Smooth muscle cell of the brain vasculature (primary cell): Measurements from ENCODE around the gene MED8.

Experiments used
- DNase-seq: peaks from one replicate; pipeline ENCODE4 v3.0.0-alpha.2; 2012; ENCODE audit warnings: low read depth, low spot score

The MED8 gene, protein sequence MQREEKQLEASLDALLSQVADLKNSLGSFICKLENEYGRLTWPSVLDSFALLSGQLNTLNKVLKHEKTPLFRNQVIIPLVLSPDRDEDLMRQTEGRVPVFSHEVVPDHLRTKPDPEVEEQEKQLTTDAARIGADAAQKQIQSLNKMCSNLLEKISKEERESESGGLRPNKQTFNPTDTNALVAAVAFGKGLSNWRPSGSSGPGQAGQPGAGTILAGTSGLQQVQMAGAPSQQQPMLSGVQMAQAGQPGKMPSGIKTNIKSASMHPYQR

GRCh38 chr1:43389326-43390313 is at the start of gene MED8, which contains the start of gene SZT2:
TSS of gene MED8 (minus strand) at chr1:43389800. CDS start at chr1:43389764, 36 bp downstream.
TSS of gene SZT2 (plus strand) at chr1:43389899. CDS start at chr1:43389969, 70 bp downstream.
- DNase-seq = peak; percentile 63

GRCh38 chr1:43438953-43439581 is 49.5 kb upstream of the MED8 start:
- DNase-seq = no peak

DNA sequence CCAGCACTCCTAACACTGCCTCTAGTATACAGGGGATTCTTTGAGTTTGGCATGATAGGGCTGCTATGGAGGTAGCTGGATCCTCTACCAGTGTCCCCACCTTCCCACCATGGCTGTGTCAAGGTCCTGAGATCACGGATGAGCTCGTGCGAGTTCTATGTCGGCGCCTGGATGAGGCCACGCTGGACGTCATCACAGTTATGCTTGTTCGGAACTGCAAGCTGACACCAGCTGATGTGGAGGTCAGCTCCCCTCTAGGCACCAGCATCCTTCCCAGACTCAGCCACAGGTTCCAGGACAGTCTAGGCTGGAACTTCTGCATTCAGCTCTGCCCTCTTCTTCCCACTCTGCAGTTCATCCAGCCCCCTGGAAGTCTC is 49.0 kb upstream of the MED8 start:
- DNase-seq = no peak

- no peak for DNase-seq
These were observed 48.4 kb upstream of the MED8 start for GRCh38 chr1:43438006-43438405.

- no peak for DNase-seq
These were observed 47.7 kb upstream of the MED8 start for GRCh38 chr1:43437031-43437973.

DNA sequence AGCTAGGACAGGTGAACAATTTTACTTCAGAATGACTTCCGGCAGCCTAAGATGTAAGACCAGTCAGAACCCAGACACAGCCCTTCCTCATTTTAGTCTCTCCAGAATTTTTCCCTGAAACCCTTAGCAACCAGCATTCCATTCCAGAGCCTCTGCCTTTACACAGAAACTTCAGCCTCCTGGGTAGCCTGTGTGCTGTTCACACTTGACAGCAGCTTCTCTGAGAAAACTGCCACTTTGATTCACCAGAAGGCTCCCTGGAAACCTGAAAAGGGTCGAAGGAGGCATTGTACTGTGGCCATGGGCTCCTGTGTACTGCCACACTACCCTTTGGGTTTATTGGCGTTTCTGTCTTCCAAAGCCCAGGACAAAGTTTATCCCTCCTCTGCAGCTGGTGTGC is 46.8 kb upstream of the MED8 start:
- DNase-seq = no peak

GRCh38 chr1:43435146-43436145 is 45.8 kb upstream of the MED8 start:
- DNase-seq = no peak

DNA sequence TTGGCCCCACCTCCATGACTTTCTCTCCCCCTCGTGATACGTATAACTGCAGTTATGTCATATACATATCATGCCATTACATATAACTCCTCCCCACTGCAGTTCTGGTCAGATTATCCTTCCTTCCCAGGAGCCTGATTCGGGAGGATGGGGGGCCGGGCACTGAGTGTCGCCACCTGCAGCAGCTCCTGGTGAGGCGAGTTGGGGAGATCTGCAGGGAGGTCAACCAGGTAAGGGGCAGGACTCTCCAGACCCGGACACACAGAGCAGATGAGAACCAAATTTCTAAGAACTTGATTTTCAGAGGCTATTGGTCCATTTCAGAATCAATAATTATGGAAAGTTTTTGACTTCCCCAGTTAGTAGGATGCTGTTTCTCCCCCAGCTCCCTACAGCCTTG is 44.7 kb upstream of the MED8 start:
- no peak for DNase-seq

DNA sequence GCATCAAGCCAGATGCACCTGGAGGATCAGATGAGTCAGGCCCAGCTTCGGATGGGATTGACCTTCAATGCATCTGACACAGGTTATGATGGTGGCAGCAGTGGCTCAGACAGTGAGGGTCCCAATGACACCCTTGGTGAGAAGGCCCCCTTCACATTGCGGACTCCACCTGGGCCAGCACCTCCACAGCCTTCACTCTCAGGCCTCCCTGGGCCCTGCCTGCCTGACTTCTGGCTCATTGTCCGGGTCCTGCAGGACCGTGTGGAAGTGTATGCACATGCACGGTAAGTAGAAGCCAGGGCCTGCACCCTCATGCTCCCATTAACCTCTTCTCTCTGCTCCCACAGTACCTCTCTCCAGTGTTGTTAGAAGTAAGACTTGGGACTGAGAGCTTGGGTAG is 43.3 kb upstream of the MED8 start:
- no peak for DNase-seq

DNA sequence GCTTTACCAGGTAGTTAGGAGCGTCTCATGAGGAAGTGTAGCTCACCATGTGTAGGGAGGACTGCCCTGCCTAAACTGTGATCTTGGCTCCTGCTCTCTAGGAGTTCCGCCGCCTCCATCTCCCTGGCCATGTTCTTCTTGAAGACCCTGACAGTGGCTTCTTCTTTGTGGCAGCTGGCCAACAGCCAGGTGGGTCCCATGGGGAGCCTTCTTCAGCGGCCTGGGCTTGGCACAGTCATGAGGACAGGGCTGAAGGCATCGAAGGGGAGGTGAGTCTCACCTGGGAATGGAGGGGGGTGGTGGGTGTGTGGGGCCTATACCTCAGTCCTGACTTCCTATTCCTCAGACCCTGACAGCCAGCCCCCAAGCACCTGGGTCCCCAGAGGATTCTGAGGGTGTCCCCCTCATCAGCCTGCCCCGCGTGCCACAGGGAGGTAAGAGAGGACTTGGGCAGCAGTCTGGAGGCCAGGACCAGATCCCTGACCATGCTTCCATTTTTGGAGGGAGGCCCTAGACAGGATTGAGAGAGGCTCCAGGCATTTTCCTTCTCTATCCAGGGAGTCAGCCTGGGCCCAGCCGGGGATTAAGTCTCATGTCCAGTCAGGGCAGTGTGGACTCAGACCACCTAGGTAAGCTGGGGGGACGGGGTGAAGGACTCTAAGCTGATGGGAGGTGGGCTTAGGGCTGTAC is 42.7 kb upstream of the MED8 start:
- DNase-seq = no peak

DNA sequence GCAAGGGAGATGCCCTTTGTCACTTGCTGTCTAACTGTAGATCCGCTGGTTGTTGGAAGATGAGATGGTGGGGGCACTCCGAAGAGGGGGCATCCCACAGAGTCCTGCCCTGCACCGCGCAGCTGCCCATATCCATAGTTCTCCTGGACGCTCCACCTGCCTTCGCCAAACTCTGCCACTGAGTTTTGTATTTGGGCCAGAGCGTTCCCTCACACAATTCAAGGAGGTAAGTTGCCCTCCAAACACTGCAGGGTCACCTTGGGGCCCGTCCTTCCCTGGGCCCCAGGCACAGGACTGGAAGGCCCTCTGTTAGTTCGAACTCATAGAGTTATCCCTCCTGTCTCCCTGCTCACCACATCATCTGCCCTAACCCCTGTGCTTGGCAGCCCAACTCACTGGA is 42.1 kb upstream of the MED8 start:
- no peak for DNase-seq

GRCh38 chr1:43430831-43431230 is 41.2 kb upstream of the MED8 start:
- DNase-seq = no peak

- no peak for DNase-seq
These were observed 38.3 kb upstream of the MED8 start for GRCh38 chr1:43427941-43428340.

- no peak for DNase-seq
These were observed 37.9 kb upstream of the MED8 start for GRCh38 chr1:43427524-43427923.

GRCh38 chr1:43426221-43426620 is 36.6 kb upstream of the MED8 start:
- DNase-seq = no peak

GRCh38 chr1:43425045-43425444 is 35.4 kb upstream of the MED8 start:
- DNase-seq = no peak

DNA sequence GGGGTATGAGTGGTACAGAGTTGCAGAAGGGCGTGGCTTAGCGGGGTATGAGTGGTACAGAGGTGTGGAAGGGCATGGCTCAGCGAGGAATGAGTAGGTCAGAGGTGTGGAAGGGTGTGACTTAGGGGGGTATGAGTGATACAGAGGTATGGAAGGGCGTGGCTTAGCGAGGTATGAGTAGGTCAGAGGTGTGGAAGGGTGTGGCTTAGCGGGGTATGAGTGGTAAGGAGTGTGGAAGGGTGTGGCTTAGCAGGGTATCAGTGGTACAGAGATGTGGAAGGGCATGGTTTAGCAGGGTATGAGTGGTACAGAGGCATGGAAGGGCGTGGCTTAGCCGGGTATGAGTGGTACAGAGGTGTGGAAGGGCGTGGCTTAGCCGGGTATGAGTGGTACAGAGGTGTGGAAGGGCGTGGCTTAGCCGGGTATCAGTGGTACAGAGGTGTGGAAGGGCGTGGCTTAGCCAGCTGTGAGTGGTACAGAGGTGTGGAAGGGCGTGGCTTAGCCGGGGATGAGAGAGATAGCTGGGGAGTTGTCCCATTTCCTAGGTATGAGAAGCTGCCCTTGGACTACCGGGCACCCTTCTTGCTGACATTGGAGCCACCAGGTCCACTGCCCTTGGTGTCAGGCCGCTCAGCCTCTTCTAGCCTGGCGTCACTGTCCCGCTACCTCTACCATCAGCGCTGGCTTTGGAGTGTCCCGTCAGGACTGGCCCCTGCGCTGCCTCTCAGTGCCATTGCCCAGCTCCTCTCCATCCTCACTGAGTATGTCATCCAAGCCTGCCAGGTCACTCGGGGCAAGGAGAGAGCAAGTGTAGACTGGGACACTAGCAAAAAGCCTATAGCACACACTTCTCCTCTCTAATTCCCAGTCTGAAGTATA is 34.3 kb upstream of the MED8 start:
- DNase-seq = no peak

- DNase-seq = no peak
These were observed 33.5 kb upstream of the MED8 start for GRCh38 chr1:43422995-43423671.
